GM12864 (cell line): ENCODE results near the gene EPN3.

ENCODE experiments used
- DNase-seq: peaks from one replicate; pipeline ENCODE4 v3.0.0-alpha.2; 2011; ENCODE audit warnings: low read depth
- H3K4me3 ChIP-seq: 2 replicates; pipeline ENCODE4 v1.5.1; 2011; ENCODE audit warnings: mild to moderate bottlenecking, low read depth, low read length, control low read depth
- CTCF ChIP-seq: IDR thresholded peaks from 2 replicates; pipeline ENCODE4 v1.5.1; 2011; ENCODE audit warnings: low read depth, mild to moderate bottlenecking, moderate library complexity, low read length, control low read depth, inconsistent platforms; ENCODE audit errors: missing control alignments

EPN3 gene

GRCh38 chr17:50579399-50579798 is 46.9 kb downstream of the EPN3 start:
- no peak overlapping the region for H3K4me3 ChIP-seq
- DNase-seq: no peak
- no peak for TF ChIP-seq CTCF

GRCh38 chr17:50580646-50581045 is 48.1 kb downstream of the EPN3 start:
- TF ChIP-seq CTCF: no peak
- no peak overlapping the region for H3K4me3 ChIP-seq
- DNase-seq: no peak

GRCh38 chr17:50581316-50581715 is 48.8 kb downstream of the EPN3 start:
- no peak for DNase-seq
- no peak overlapping the region for H3K4me3 ChIP-seq
- no peak for TF ChIP-seq CTCF

GRCh38 chr17:50582741-50583140 is 50.2 kb downstream of the EPN3 start:
- no peak for DNase-seq
- TF ChIP-seq CTCF: no peak
- H3K4me3 ChIP-seq: no peak overlapping the region

GRCh38 chr17:50583641-50584040 is 51.1 kb downstream of the EPN3 start:
- DNase-seq: no peak
- no peak for TF ChIP-seq CTCF
- no peak overlapping the region for H3K4me3 ChIP-seq

- H3K4me3 ChIP-seq: no peak overlapping the region
- TF ChIP-seq CTCF: no peak
- no peak for DNase-seq
These were observed 51.6 kb downstream of the EPN3 start for GRCh38 chr17:50584116-50584515.

- no peak for TF ChIP-seq CTCF
- no peak for DNase-seq
- no peak overlapping the region for H3K4me3 ChIP-seq
These were observed 52.2 kb downstream of the EPN3 start for GRCh38 chr17:50584749-50585148.
